Retinal pigment epithelial cell (primary cell): ENCODE measurements around the gene SLC2A3.
"Not testable (repeated sequence)": the region's sequence is repeated elsewhere in the genome, so short reads cannot be mapped to it uniquely, and the experiment has no call there.

Experiments
- DNase-seq: peaks from one replicate; pipeline ENCODE4 v3.0.0-alpha.2; 2010; ENCODE audit warnings: low read depth
- H3K4me3 ChIP-seq: 2 replicates; pipeline ENCODE4 v1.5.1; 2011; ENCODE audit warnings: mild to moderate bottlenecking, low read length, control low read depth, moderate library complexity
- TF ChIP-seq, protein P1 (sequence below): conservative IDR thresholded peaks from 2 replicates; pipeline ENCODE4 v1.5.1; 2011; ENCODE audit warnings: low read depth, low read length, control low read depth, inconsistent platforms

SLC2A3 gene

DNA sequence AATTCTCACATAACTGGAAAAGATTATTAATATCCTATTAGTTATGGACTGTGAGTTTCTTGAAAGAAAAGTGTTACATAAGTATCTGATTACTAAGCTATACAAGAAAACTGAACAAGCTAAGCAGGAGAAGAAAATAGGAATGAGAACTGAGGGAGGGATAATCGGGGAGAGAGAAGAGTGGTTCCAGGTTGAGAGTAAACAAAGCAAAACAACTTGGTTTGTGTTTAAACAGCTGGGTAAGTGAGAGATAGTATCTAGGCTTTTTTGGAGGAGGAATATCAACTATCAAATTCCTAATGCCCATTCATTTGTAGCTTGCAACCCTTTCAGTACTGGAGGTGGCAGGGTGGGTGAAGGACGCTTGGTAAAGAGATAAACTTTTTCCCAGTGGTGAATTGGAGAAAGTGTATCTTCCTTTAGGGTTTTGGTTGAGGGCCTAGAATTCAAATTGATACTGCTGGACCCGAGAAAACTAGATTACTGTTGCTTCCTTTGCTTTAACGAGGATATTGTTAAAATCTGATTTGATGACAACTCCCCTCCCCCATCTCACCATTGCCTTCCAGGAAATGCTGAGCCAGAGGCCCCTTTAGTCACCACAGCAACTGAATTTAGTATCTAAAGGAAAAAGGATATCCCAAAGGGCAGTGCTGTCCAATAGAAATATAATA lies 2.0 kb upstream of the SLC2A3 start:
- TF ChIP-seq, protein P1, sequence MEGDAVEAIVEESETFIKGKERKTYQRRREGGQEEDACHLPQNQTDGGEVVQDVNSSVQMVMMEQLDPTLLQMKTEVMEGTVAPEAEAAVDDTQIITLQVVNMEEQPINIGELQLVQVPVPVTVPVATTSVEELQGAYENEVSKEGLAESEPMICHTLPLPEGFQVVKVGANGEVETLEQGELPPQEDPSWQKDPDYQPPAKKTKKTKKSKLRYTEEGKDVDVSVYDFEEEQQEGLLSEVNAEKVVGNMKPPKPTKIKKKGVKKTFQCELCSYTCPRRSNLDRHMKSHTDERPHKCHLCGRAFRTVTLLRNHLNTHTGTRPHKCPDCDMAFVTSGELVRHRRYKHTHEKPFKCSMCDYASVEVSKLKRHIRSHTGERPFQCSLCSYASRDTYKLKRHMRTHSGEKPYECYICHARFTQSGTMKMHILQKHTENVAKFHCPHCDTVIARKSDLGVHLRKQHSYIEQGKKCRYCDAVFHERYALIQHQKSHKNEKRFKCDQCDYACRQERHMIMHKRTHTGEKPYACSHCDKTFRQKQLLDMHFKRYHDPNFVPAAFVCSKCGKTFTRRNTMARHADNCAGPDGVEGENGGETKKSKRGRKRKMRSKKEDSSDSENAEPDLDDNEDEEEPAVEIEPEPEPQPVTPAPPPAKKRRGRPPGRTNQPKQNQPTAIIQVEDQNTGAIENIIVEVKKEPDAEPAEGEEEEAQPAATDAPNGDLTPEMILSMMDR = peak; percentile 11
- no peak overlapping the region for H3K4me3 ChIP-seq
- DNase-seq = no peak

DNA sequence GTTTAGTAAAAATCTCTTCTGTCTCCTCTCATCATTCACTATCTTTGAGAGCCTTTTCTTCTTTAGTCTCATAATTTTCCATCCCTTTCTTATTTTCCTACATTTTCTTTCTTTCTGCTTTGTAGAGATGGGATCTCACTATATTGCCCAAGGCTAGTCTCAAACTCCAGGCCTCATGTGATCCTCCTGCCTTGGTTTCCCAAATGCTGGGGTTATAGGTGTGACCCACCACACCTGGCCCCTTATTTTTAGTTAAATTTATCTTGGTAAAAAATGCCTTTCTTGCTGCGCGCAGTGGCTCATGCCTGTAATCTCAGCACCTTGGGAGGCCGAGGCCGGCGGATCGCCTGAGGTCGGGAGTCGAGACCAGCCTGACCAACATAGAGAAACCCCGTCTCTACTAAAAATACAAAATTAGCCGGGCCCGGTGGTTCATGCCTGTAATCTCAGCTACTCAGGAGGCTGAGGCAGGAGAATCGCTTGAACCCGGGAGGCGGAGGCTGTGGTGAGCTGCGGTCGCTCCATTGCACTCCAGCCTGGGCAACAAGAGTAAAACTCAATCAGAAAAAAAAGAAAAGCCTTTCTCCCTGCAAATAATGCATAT lies 996 bp downstream of the SLC2A3 start:
- peak overlapping the region; percentile 67 for H3K4me3 ChIP-seq
- DNase-seq = no peak
- TF ChIP-seq, protein P1 = no peak

- peak overlapping the region; percentile 67 for H3K4me3 ChIP-seq
- TF ChIP-seq, protein P1 = no peak
- no peak for DNase-seq
Measured at GRCh38 chr12:7934091-7934888, 1.7 kb downstream of the SLC2A3 start.

- TF ChIP-seq, protein P1 = peak; percentile 75
- H3K4me3 ChIP-seq = peak overlapping the region; percentile 67
- peak; percentile 79 for DNase-seq
Measured at GRCh38 chr12:7933255-7933726, 2.7 kb downstream of the SLC2A3 start.

GRCh38 chr12:7932599-7933240 lies 3.3 kb downstream of the SLC2A3 start:
- DNase-seq, H3K4me3 ChIP-seq: not testable (repeated sequence)

GRCh38 chr12:7929083-7929792 lies 6.7 kb downstream of the SLC2A3 start:
- DNase-seq = no peak
- TF ChIP-seq, protein P1 = no peak
- H3K4me3 ChIP-seq = no peak overlapping the region
